IMR-90 (cell line): Measurements from ENCODE around the gene TCERG1L. TPM values are rescaled to one million over a fixed set of nuclear protein-coding genes. Genes with fewer than 3 reads are reported as not detected.

Experiments used
- ATAC-seq: fragments of 200-7000 bp; cut with Tn5 transposase; 2 replicates; pipeline ENCODE4 v1.9.1; 2020; ENCODE audit warnings: low read depth, mild to moderate bottlenecking, moderate library complexity
- BruUV-seq: library from RNA; stranded (reverse); fragments of 400-500 nt; replicated peaks from 2 replicates; lab custom pipeline; 2021; lab: Mats Ljungman, UMichigan
- CTCF ChIA-PET: fragments of 300-600 bp; formaldehyde crosslinking; extraction: SDS; loops from one replicate; lab custom pipeline; 2021; ENCODE audit warnings: antibody characterized with exemption; lab: Yijun Ruan, JAX
- POLR2A ChIA-PET: fragments of 300-600 bp; sonication (Branson Sonifier 250); formaldehyde crosslinking; loops from one replicate; lab custom pipeline; 2022; ENCODE audit warnings: antibody characterized with exemption; ENCODE audit not compliant: unreplicated experiment; lab: Charles Lee
- DNase-seq: peaks from one replicate; pipeline ENCODE4 v3.0.0; 2013
- H2AFZ ChIP-seq: replicated peaks from 2 replicates; pipeline ENCODE3; 2013; ENCODE audit warnings: low read length, mild to moderate bottlenecking; ENCODE audit not compliant: poor library complexity
- H2AK5ac ChIP-seq: 2 replicates; pipeline ENCODE4 v1.6.1; 2013; ENCODE audit warnings: low read depth, low read length, inconsistent platforms
- H2AK9ac ChIP-seq: replicated peaks from 2 replicates; pipeline ENCODE3; 2013; ENCODE audit warnings: mild to moderate bottlenecking, low read depth, low read length, moderate library complexity; ENCODE audit not compliant: poor library complexity
- H2BK120ac ChIP-seq: 2 replicates; pipeline ENCODE4 v1.6.1; 2013; ENCODE audit warnings: low read depth, low read length, inconsistent platforms
- H2BK15ac ChIP-seq: 3 replicates; pipeline ENCODE4 v1.6.1; 2013; ENCODE audit warnings: low read depth, low read length, inconsistent platforms
- H2BK20ac ChIP-seq: 2 replicates; pipeline ENCODE4 v1.6.1; 2013; ENCODE audit warnings: low read depth, mild to moderate bottlenecking, inconsistent platforms, low read length, moderate library complexity
- H2BK5ac ChIP-seq: 2 replicates; pipeline ENCODE4 v1.6.1; 2013; ENCODE audit warnings: mild to moderate bottlenecking, low read depth, low read length, inconsistent platforms; ENCODE audit not compliant: poor library complexity, severe bottlenecking
- H3K14ac ChIP-seq: replicated peaks from 2 replicates; pipeline ENCODE4 v1.6.1; 2013; ENCODE audit warnings: low read depth, low read length, inconsistent platforms
- H3K18ac ChIP-seq: 2 replicates; pipeline ENCODE4 v1.6.1; 2013; ENCODE audit warnings: low read depth, low read length, control low read depth
- H3K23ac ChIP-seq: 2 replicates; pipeline ENCODE4 v1.6.1; 2013; ENCODE audit warnings: low read depth, low read length, inconsistent platforms
- H3K27ac ChIP-seq: 2 replicates; pipeline ENCODE4 v1.5.1; 2013; ENCODE audit warnings: mild to moderate bottlenecking, control low read depth, low read length; ENCODE audit not compliant: insufficient read depth
- H3K27me3 ChIP-seq: 2 replicates; pipeline ENCODE4 v1.6.1; 2013; ENCODE audit warnings: low read length; ENCODE audit not compliant: control insufficient read depth, insufficient read depth
- H3K36me3 ChIP-seq: 2 replicates; pipeline ENCODE4 v1.6.1; 2013; ENCODE audit warnings: low read length, mixed read lengths; ENCODE audit not compliant: control insufficient read depth, insufficient read depth
- H3K4ac ChIP-seq: 2 replicates; pipeline ENCODE4 v1.6.1; 2013; ENCODE audit warnings: low read depth, low read length, inconsistent platforms
- H3K4me1 ChIP-seq: 2 replicates; pipeline ENCODE4 v1.6.1; 2013; ENCODE audit warnings: low read length, mixed read lengths; ENCODE audit not compliant: control insufficient read depth, insufficient read depth
- H3K4me2 ChIP-seq: 2 replicates; pipeline ENCODE4 v1.6.1; 2013; ENCODE audit warnings: low read depth, mild to moderate bottlenecking, control low read depth, low read length, moderate library complexity
- H3K4me3 ChIP-seq: 2 replicates; pipeline ENCODE4 v1.5.1; 2013; ENCODE audit warnings: low read depth, mild to moderate bottlenecking, control low read depth, low read length, moderate library complexity; ENCODE audit not compliant: insufficient read depth
- H3K56ac ChIP-seq: 2 replicates; pipeline ENCODE4 v1.6.1; 2013; ENCODE audit warnings: low read length, inconsistent platforms; ENCODE audit not compliant: insufficient read depth; ENCODE audit errors: extremely low read depth
- H3K79me1 ChIP-seq, 2 experiments: 2 replicates each; pipeline ENCODE4 v1.6.1; 2013; ENCODE audit warnings: low read length in 2 of 2, inconsistent platforms in 1 of 2, low read depth in 1 of 2
- H3K9ac ChIP-seq: 2 replicates; pipeline ENCODE4 v1.6.1; 2013; ENCODE audit warnings: low read depth, low read length, control low read depth
- H3K9me1 ChIP-seq: 2 replicates; pipeline ENCODE4 v1.6.1; 2013; ENCODE audit warnings: low read length, inconsistent platforms; ENCODE audit not compliant: insufficient read depth
- H3K9me3 ChIP-seq: 2 replicates; pipeline ENCODE4 v1.6.1; 2013; ENCODE audit warnings: low read length; ENCODE audit not compliant: control insufficient read depth, insufficient read depth
- H4K20me1 ChIP-seq: 2 replicates; pipeline ENCODE4 v1.6.1; 2013; ENCODE audit warnings: low read length, inconsistent platforms; ENCODE audit not compliant: insufficient read depth
- H4K5ac ChIP-seq: 2 replicates; pipeline ENCODE4 v1.6.1; 2013; ENCODE audit warnings: mild to moderate bottlenecking, low read depth, low read length, control low read depth
- H4K8ac ChIP-seq, 2 experiments: 2 replicates each; pipeline ENCODE4 v1.6.1; 2013; ENCODE audit warnings: low read depth in 2 of 2, low read length in 2 of 2, control low read depth in 1 of 2, inconsistent platforms in 1 of 2
- H4K91ac ChIP-seq: 2 replicates; pipeline ENCODE4 v1.6.1; 2013; ENCODE audit warnings: low read depth, low read length, inconsistent platforms; ENCODE audit not compliant: insufficient read depth
- BHLHE40 ChIP-seq: fragments of 150-350 bp; IDR thresholded peaks from 2 replicates; pipeline ENCODE4 v1.6.1; 2016; ENCODE audit warnings: mild to moderate bottlenecking, low read depth, low read length
- CEBPB ChIP-seq: IDR thresholded peaks from 2 replicates; pipeline ENCODE4 v1.6.1; 2012; ENCODE audit warnings: low read depth, low read length, improper control_type of control experiment
- CHD1 ChIP-seq: IDR thresholded peaks from 2 replicates; pipeline ENCODE4 v1.6.1; 2012; ENCODE audit warnings: low read depth, low read length, improper control_type of control experiment
- CTCF ChIP-seq: conservative IDR thresholded peaks from 2 replicates; pipeline ENCODE4 v1.5.1; 2012; ENCODE audit warnings: mild to moderate bottlenecking, low read depth, low read length, improper control_type of control experiment
- FOS ChIP-seq: fragments of 150-350 bp; IDR thresholded peaks from 2 replicates; pipeline ENCODE4 v1.6.1; 2016; ENCODE audit warnings: low read depth, low read length
- MAFK ChIP-seq: IDR thresholded peaks from 2 replicates; pipeline ENCODE4 v1.6.1; 2012; ENCODE audit warnings: low read depth, low read length, improper control_type of control experiment
- MAZ ChIP-seq: IDR thresholded peaks from 2 replicates; pipeline ENCODE4 v1.6.1; 2012; ENCODE audit warnings: low read depth, mild to moderate bottlenecking, low read length, improper control_type of control experiment, moderate library complexity, borderline replicate concordance
- NFE2L2 ChIP-seq: fragments of 150-350 bp; IDR thresholded peaks from 2 replicates; pipeline ENCODE4 v1.6.1; 2016; ENCODE audit warnings: low read depth, mild to moderate bottlenecking, low read length
- POLR2A ChIP-seq: IDR thresholded peaks from 2 replicates; pipeline ENCODE4 v1.6.1; 2012; ENCODE audit warnings: mild to moderate bottlenecking, low read depth, low read length
- RAD21 ChIP-seq: IDR thresholded peaks from 2 replicates; pipeline ENCODE4 v1.6.1; 2012; ENCODE audit warnings: low read length, improper control_type of control experiment
- RCOR1 ChIP-seq: IDR thresholded peaks from 2 replicates; pipeline ENCODE4 v1.6.1; 2012; ENCODE audit warnings: mild to moderate bottlenecking, low read length, improper control_type of control experiment; ENCODE audit not compliant: insufficient replicate concordance
- RFX5 ChIP-seq: IDR thresholded peaks from 2 replicates; pipeline ENCODE4 v1.8.0; 2012; ENCODE audit warnings: low read depth, mild to moderate bottlenecking, low read length, moderate library complexity
- SMC3 ChIP-seq: fragments of 150-350 bp; IDR thresholded peaks from 2 replicates; pipeline ENCODE4 v1.6.1; 2016; ENCODE audit warnings: low read depth, mild to moderate bottlenecking, antibody characterized with exemption, low read length, moderate library complexity
- USF2 ChIP-seq: fragments of 150-350 bp; IDR thresholded peaks from 2 replicates; pipeline ENCODE4 v1.6.1; 2017; ENCODE audit warnings: mild to moderate bottlenecking, antibody characterized with exemption, low read length, low read depth
- WGBS, 2 experiments: methylation state at CpG; one replicate each; pipeline versions ENCODE4 v1.1.5 to v1.1.7; 2013; ENCODE audit warnings: missing lambda C conversion rate in 2 of 2; ENCODE audit not compliant: insufficient read length in 1 of 2; ENCODE audit errors: extremely low coverage in 2 of 2; 5-methylcytosine and 5-hydroxymethylcytosine counted together
- dilution Hi-C: fragments of 300-500 bp; cut with HindIII; formaldehyde crosslinking; loops from one replicate; pipeline ENCODE4 v1.14.3; 2018; ENCODE audit warnings: low sequenced_read_pairs; ENCODE audit not compliant: unreplicated experiment
- in situ Hi-C: fragments of 300-500 bp; cut with MboI; formaldehyde crosslinking; loops from 3 replicates; pipeline ENCODE4 v1.14.3; 2019; ENCODE audit warnings: low sequenced_read_pairs, inconsistent platforms, mixed read lengths
- intact Hi-C: fragments of 100-400 bp; cut with micrococcal nuclease; formaldehyde crosslinking; loops from 2 replicates; pipeline ENCODE4 v1.10.0; 2022
- polyA plus RNA-seq, 3 experiments: library from polyadenylated mRNA; depleted of rRNA; stranded (reverse); fragments of >200 nt; gene quantifications; 2 replicates each; pipeline ENCODE4 v1.2.3, GENCODE V29; 2012; ENCODE audit warnings: low replicate concordance in 1 of 3
- total RNA-seq: library from RNA; depleted of rRNA; stranded (reverse); fragments of >200 nt; gene quantifications from 2 replicates; pipeline ENCODE4 v1.2.3, GENCODE V29; 2012
- TF ChIP-seq, protein P1 (sequence below): fragments of 150-350 bp; IDR thresholded peaks from 2 replicates; pipeline ENCODE4 v1.6.1; 2016; ENCODE audit warnings: low read depth, mild to moderate bottlenecking, low read length, moderate library complexity, borderline replicate concordance

The TCERG1L gene
- total and polyA plus RNA-seq, 2 of the 4 experiments (the other 2 are of a cell fraction) = not detected

DNA sequence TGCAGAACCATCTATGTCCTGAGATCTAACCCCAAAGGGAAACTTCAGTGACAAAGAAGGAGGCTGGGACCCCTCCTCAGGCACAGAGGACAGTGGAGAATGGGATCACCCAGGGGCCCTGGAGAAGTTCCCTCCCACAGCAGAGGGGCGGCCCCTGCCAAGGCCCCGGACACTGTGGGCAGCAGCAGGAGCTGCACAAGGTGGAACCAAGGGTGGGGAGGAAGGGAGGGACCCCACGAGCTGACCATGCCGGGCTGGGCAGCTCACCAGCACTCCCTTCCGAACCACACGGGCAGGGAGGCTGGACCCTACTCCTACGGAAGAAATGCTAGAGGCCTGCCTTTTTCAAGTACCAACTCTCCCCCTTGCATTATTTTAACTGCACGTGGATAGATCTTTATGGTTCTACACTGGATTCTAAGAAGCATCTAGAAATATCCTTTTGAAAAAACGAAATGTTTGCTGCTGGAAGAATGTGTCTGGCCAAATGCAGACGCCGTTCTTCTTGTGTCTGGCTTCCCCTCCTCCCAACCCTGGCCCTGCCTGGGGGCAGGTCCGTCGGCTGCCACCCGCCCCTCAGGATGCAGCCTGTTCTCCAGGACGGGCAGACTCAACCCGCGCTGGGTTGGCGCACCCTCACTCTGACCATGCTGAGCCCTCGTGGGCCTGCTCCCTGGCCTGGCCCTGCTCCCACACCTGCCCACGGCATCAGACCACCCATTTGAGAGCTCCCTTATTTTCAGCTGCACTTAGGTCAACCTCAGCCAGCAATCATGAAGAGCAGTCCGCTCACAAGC lies 193.9 kb downstream of the TCERG1L start:
- Histone ChIP-seq H3K23ac (no peak overlapping the region), H4K20me1 (no peaks in the 10 kb centered on the region), H3K27ac (no peak overlapping the region), H4K8ac (no peak overlapping the region), H3K79me1 (no peaks in the 10 kb centered on the region), H3K4me1 (no peaks in the 10 kb centered on the region), H2BK120ac (no peak overlapping the region), H2BK20ac (no peak overlapping the region), H3K14ac (no peak overlapping the region), H3K9me1 (no peaks in the 10 kb centered on the region), H3K9ac (no peak overlapping the region), H2AK5ac (no peak overlapping the region), H3K4ac (no peak overlapping the region), H2AFZ (no peak overlapping the region), H3K4me3 (no peak overlapping the region), H4K5ac (no peak overlapping the region), H3K56ac (no peak overlapping the region), H3K4me2 (no peak overlapping the region), H4K91ac (no peak overlapping the region), H2BK5ac (no peak overlapping the region), H3K9me3 (peaks cover 56% of the 10 kb centered on the region), H3K36me3 (no peaks in the 10 kb centered on the region), H2BK15ac (no peak overlapping the region), H2AK9ac (no peak overlapping the region), H3K18ac (no peak overlapping the region), H3K27me3 (no peaks in the 10 kb centered on the region)
- ATAC-seq (no peak), DNase-seq (no peak)
- intact Hi-C loops (no loop called here), dilution Hi-C loops (no loop called here), in situ Hi-C loops (no loop called here)
- no TSS peak for BruUV-seq
- TF ChIP-seq CHD1 (no peak), BHLHE40 (no peak), NFE2L2 (no peak), RAD21 (no peak), CEBPB (no peak), POLR2A (no peak), MAZ (no peak), RCOR1 (no peak), RFX5 (no peak), FOS (no peak), SMC3 (no peak), CTCF (no peak), MAFK (no peak), USF2 (no peak)
- TF ChIP-seq, protein P1, sequence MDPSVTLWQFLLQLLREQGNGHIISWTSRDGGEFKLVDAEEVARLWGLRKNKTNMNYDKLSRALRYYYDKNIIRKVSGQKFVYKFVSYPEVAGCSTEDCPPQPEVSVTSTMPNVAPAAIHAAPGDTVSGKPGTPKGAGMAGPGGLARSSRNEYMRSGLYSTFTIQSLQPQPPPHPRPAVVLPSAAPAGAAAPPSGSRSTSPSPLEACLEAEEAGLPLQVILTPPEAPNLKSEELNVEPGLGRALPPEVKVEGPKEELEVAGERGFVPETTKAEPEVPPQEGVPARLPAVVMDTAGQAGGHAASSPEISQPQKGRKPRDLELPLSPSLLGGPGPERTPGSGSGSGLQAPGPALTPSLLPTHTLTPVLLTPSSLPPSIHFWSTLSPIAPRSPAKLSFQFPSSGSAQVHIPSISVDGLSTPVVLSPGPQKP = no peak
- ChIA-PET POLR2A (no interaction called here), CTCF (no interaction called here)
- 47% methylated on average over 3 of the region's 21 CpGs; no CpG with 5 or more reads in 1 of the 2 experiments for WGBS, 2 experiments
